ENCODE results near the gene NHLRC3.

GRCh38 chr13:39016087-39016486, 22.2 kb upstream of the NHLRC3 start:
- no peak for TF ChIP-seq CTCF (IDR thresholded peaks at IDR 0.05)
- no peak for TF ChIP-seq POLR2A (IDR thresholded peaks at IDR 0.05)

Data from right lobe of liver (tissue), 4 donors.